Measurements from ENCODE around the gene ZFYVE21.

DNA sequence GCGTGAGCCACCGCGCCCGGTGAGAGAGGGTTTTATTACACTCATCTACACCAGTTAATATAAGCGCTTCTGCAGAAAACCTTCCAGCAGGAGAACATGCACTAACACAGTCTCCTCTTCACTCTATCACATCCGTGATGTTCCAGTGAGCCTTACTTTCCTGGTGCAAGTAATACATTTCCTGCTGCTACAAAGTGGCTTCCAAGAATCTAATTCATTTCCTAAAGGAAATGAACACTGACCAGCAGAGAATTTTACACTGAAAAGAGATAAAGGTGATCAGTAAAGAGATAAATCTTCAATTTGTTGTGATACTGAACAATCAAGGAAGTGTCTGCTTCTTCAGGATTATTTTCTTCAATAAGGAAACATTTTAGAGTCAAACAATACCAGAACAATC, 39.5 kb downstream of the ZFYVE21 start:
- no peak for TF ChIP-seq CTCF (IDR thresholded peaks at IDR 0.05)
- TF ChIP-seq POLR2A (IDR thresholded peaks at IDR 0.05), result no peak
